HEK293 (cell line): ENCODE measurements around the gene EEFSEC.

ENCODE experiments used
- ZNF19 ChIP-seq: fragments of 450-650 bp; formaldehyde crosslinking; IDR thresholded peaks from 2 replicates; pipeline ENCODE4; 2016; ENCODE audit warnings: missing biosample characterization, missing genetic modification characterization, low read depth
- TF ChIP-seq, protein P1 (sequence below): fragments of 450-650 bp; formaldehyde crosslinking; IDR thresholded peaks from 2 replicates; pipeline ENCODE4 v1.5.1; 2016; ENCODE audit warnings: missing biosample characterization, missing genetic modification characterization

- TF ChIP-seq, protein P1, sequence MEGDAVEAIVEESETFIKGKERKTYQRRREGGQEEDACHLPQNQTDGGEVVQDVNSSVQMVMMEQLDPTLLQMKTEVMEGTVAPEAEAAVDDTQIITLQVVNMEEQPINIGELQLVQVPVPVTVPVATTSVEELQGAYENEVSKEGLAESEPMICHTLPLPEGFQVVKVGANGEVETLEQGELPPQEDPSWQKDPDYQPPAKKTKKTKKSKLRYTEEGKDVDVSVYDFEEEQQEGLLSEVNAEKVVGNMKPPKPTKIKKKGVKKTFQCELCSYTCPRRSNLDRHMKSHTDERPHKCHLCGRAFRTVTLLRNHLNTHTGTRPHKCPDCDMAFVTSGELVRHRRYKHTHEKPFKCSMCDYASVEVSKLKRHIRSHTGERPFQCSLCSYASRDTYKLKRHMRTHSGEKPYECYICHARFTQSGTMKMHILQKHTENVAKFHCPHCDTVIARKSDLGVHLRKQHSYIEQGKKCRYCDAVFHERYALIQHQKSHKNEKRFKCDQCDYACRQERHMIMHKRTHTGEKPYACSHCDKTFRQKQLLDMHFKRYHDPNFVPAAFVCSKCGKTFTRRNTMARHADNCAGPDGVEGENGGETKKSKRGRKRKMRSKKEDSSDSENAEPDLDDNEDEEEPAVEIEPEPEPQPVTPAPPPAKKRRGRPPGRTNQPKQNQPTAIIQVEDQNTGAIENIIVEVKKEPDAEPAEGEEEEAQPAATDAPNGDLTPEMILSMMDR (tag by site-specific recombination): no peak
- no peak for TF ChIP-seq ZNF19 (tag by site-specific recombination)
Measured at GRCh38 chr3:128323206-128324081, 170.2 kb downstream of the EEFSEC start.
